HG02943 (cell line): ENCODE results near the gene SERTAD1.

Experiments
- ATAC-seq: cut with Tn5 transposase; IDR thresholded peaks from one replicate; pipeline ENCODE4 v1.9.1; 2021; ENCODE audit warnings: mild to moderate bottlenecking, low read depth, moderate library complexity; ENCODE audit not compliant: unreplicated experiment

SERTAD1 gene

GRCh38 chr19:40380199-40381037 lies 45.4 kb downstream of the SERTAD1 start:
- ATAC-seq, result no peak

DNA sequence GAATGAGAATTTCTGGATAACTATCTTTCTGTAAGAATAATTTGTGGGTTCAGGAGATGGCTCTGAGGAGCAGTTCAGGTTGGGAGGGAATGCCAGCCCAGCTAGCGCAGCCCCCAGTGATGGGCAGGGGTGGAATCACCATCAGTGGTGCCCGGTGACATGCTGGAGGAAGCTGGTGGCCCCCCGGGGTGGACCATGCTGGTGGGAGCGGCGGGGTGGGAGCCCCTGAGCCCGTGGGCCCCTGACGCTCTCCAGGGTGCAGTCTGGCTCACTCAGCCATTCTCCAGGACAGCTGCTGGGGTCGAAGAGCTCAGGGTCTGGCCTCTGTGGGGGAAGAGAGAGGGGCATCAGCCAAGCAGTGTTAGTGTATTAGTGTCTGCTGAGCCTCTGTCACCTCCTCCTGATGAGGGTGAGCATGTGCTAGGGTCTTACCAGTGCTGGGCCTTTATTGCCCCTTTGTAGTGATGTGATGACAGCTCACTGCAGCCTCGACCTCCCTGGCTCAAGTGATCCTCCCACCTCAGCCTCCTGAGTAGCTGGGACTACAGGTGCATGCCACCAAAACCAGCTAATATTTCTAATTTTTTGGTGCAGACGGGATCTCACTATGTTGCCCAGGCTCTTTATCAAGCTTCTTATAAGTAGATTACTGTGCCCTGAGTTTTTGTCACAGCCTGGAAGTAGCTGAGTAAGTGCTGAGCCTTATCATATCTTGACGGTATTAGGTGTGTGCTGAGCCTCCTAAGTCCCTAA lies 46.2 kb downstream of the SERTAD1 start:
- no peak for ATAC-seq

- no peak for ATAC-seq
Measured at GRCh38 chr19:40378509-40378908, 47.3 kb downstream of the SERTAD1 start.

DNA sequence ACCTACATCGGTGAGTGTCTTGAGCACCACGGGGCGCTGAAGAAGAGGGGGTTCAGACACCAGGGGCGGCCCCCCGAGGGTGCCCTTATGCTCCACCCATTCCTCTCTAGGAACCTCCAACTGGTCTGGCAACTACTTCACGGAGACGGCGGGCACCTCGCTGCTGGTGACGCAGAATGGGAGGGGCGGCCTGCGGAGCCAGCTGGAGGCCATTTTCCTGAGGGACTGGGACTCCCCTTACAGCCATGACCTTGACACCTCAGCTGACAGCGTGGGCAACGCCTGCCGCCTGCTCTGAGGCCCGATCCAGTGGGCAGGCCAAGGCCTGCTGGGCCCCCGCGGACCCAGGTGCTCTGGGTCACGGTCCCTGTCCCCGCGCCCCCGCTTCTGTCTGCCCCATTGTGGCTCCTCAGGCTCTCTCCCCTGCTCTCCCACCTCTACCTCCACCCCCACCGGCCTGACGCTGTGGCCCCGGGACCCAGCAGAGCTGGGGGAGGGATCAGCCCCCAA lies 47.9 kb downstream of the SERTAD1 start:
- no peak for ATAC-seq

- ATAC-seq, result no peak
Measured at GRCh38 chr19:40376286-40376862, 49.4 kb downstream of the SERTAD1 start.

DNA sequence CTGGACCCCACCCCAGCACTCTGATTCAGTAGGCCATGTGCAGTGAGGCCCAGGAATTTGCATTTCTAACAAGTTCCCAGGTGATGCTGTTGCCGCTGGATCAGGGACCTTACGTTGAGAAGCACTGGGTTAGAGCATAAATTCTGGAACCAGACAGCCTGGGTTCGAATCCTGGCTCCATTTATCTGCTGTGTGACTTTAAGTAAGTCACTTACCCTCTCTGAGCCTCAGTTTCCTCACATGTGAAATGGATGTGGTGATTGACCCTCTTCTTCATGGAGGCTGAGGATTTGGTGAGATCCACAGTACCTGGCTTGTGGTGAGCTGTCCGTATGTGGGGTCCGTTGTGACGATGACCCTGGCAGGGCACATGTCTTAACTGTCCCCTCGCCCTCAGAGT lies 51.7 kb downstream of the SERTAD1 start:
- no peak for ATAC-seq

GRCh38 chr19:40371802-40372122 lies 54.0 kb downstream of the SERTAD1 start:
- ATAC-seq, result no peak
